ENCODE measurements around the gene GBE1.

DNA sequence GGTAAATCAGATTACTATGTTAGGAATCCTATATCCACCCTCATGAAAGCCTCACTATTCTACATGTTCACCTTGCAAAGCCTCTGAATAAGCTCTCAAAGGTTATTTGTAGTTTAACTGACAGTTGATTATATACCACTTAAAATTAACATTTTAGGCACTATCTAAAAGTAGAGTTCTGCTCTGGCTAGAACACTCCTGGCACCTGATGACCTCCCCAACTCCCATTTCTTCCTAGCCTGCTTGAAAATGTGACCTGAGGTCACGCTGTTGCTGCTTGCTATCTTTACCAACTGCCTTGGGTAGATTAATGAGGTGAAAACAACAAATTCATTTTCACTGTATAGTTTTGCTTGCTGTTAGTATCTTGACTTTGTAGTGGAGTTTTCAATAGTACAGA is 220.7 kb downstream of the GBE1 start:
- TF ChIP-seq, protein P1, sequence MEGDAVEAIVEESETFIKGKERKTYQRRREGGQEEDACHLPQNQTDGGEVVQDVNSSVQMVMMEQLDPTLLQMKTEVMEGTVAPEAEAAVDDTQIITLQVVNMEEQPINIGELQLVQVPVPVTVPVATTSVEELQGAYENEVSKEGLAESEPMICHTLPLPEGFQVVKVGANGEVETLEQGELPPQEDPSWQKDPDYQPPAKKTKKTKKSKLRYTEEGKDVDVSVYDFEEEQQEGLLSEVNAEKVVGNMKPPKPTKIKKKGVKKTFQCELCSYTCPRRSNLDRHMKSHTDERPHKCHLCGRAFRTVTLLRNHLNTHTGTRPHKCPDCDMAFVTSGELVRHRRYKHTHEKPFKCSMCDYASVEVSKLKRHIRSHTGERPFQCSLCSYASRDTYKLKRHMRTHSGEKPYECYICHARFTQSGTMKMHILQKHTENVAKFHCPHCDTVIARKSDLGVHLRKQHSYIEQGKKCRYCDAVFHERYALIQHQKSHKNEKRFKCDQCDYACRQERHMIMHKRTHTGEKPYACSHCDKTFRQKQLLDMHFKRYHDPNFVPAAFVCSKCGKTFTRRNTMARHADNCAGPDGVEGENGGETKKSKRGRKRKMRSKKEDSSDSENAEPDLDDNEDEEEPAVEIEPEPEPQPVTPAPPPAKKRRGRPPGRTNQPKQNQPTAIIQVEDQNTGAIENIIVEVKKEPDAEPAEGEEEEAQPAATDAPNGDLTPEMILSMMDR (IDR thresholded peaks at IDR 0.05): no peak
- TF ChIP-seq EZH2phosphoT487 (IDR thresholded peaks at IDR 0.05) (no peak), EZH2 (IDR thresholded peaks at IDR 0.05) (no peak)

Measured in neural progenitor cell (in vitro differentiated cells).